ENCODE measurements around the gene S1PR3. TPM values are rescaled to one million over a fixed set of nuclear protein-coding genes. Genes with fewer than 3 reads are reported as not detected.

S1PR3 gene
- total RNA-seq, 1 donor from 2014 or later = 1.0 TPM

DNA sequence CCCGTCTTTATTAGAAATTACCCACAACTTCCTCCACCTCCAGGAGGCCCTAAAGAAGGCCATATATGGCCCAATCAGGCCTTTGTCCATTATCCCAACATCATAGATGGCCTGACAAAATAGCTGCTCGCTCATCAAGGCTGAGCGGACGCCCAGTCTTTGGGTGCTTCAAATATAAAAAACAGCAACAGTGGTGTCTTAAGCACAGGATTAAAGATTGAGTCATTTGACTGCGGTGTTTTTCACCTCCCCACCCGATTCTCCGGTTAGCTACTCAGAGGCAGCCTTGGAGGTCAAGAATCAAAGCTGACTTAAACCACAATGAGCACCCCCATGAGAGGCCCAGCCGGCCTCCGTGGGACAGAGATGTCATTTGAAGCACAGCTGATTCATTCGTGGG is 18.8 kb downstream of the S1PR3 start:
- no peak for DNase-seq

DNA sequence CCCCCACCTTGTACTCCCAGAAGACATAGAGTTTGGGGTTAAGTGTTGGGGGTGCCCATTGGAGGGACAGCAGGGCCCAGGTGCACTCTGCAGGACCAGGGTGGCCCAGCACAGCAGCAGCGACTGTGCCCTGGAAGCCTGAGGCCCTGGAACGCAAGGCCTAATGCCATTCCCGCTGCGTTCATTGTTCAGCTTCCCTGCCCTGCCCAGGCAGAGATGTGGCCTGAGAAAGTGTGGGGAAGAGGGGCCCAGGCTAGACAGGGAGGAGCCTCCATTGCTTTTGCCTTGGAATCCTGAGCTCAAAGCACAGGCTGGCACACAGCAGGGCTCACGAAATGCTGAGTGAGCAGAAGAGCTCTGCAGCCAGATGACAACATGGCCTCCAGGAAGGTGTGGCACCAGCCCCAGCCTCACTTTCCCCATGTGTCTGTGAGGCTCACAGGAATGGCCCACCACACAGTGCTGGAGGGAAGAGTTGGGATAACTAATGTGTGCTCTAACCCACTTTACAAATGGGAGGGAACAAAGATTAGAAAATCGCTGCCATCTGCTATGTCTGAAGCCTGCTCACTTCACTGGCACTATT is 19.4 kb downstream of the S1PR3 start:
- DNase-seq = no peak

- DNase-seq = no peak
Measured at GRCh38 chr9:89011683-89012082, 20.4 kb downstream of the S1PR3 start.

- no peak for DNase-seq
Measured at GRCh38 chr9:89012294-89013042, 21.2 kb downstream of the S1PR3 start.

- no peak for DNase-seq
Measured at GRCh38 chr9:89013660-89014059, 22.4 kb downstream of the S1PR3 start.

- no peak for DNase-seq
Measured at GRCh38 chr9:89014153-89014552, 22.9 kb downstream of the S1PR3 start.

DNA sequence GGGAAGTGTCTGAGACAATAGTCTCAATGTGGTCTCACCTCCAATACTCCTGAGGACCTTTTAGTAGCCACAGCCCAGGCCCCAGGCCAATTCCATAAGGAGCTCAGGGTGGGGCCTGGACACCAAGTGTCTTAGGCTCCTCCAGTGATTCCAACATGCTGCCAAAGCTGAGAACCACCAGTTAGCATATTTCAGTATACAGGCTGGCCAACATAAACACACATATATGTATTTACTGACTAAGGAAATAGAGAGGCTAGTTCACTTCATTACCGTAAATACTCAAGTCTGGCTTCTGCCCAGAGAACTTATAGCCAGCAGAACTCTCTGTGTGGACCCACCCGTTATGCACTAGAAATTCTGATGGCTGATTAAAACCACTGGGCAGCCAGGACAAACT is 24.1 kb downstream of the S1PR3 start:
- DNase-seq = no peak

DNA sequence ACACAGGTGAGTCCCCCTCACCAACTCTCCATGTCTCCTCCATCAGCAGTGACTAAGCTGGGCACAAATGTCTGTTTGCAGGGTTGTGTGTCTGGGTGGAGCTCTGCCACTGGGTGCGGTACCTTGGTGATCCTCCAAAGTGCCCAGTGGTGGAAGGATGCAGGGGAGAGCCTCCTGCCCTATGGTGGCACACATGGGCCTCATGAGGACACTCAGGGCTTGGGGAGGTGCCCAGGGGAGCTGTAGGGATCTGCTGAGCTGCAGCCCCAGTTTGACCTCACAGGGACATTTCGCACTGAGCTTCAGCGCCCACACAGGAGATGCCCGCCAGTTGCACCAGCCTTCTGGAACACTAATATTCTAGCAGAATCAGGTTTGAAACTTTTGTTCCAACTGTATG is 29.5 kb downstream of the S1PR3 start:
- no peak for DNase-seq

- no peak for DNase-seq
Measured at GRCh38 chr9:89021154-89021803, 30.0 kb downstream of the S1PR3 start.

- DNase-seq = no peak
Measured at GRCh38 chr9:89022001-89022759, 30.9 kb downstream of the S1PR3 start.

DNA sequence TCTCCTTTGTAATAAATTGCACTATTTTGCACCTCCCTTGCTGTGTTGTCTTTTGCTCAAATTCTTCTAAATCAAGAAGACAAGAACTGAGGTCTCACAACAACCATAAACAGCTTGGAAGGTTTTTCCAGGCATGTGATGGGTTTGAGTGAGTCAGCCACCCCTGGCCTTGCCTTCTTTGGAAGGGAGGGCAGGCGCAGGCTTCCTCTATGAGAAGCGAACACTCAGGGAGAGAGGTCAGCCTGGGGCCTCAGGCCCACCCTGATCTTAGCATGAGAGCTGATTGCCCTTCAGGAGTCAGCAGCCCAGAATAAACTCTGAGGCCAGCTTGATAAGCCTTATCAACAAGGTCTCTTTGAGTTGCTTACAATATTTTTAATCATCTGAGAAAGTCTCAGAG is 31.6 kb downstream of the S1PR3 start:
- DNase-seq = no peak

DNA sequence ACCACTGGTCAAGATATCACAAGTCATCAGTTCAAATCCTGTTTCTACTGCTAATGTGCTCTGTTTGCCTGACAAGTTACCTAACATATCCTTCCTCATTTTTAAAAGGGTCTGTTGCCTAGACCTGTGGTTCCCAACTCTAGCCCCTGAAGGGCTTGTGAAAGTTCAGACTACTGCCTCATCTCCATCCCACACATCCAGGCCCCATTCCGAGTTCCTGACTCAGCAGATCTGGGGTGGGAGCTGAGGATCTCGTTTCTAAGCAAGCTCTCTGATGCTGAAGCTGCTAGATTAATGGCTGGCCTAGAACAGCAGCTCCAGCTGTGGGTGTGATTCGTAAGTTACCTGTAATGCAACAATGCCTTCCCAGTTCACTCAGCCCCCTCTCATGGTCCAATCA is 32.5 kb downstream of the S1PR3 start:
- DNase-seq = no peak

GRCh38 chr9:89024727-89025126 is 33.5 kb downstream of the S1PR3 start:
- DNase-seq = no peak

- no peak for DNase-seq
Measured at GRCh38 chr9:89025553-89025952, 34.3 kb downstream of the S1PR3 start.

GRCh38 chr9:89026876-89027275 is 35.6 kb downstream of the S1PR3 start:
- no peak for DNase-seq

DNA sequence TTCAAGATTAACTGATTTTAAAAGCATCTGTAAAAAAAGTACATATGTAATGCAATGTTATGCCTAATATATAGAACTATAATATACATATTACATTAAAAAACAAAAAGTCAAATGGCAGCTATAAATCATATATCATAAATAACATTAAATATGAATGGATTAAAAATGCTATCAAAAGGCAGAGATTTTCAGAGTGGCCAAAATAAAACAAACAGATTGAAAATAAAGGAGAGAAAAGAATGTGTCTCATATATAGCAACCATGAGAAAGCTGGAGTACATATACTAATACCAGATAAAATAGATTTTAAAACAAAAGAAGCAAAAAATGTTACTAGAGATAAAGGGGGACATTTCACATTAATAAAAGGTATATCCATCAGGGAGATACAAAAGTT is 38.5 kb downstream of the S1PR3 start:
- DNase-seq = no peak

GRCh38 chr9:89032173-89032572 is 40.9 kb downstream of the S1PR3 start:
- DNase-seq = no peak

DNA sequence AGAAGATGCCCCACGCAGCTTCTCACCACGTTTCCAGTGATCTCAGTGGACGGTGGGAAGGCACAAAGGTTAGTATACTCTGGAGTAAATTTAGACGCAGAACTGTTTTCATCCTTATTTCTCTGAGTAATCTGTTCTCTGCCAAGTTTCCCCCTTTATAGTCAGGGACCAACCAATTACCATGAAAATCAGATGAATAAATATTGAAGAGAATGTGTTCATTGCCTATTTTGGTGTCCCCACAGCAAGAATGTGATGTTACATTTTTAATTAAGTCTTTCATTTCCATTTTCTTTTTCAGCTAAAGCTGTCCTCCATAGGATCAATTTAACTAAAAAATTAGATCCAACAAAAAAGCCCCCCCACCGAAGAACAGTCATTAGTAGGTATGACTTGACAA is 41.4 kb downstream of the S1PR3 start:
- no peak for DNase-seq

DNA sequence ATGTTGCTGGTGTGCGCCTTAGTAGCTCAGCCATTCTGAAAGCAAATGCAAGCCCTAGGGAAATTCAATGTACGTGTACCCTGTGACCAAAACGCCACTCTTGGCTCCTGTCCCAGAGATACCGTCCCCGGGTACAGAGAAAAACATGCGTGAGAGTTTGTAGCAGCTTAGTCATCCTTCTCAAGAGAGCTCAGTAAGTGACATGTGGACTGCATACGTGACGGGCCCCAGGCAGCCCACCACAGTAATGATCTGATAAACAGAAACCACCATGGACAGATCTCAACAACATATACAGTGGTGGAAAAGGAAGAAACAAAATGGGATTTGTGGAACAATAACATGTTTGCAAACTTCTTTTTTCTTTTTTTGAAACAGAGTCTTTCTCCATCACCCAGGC is 45.1 kb downstream of the S1PR3 start:
- DNase-seq = no peak

DNA sequence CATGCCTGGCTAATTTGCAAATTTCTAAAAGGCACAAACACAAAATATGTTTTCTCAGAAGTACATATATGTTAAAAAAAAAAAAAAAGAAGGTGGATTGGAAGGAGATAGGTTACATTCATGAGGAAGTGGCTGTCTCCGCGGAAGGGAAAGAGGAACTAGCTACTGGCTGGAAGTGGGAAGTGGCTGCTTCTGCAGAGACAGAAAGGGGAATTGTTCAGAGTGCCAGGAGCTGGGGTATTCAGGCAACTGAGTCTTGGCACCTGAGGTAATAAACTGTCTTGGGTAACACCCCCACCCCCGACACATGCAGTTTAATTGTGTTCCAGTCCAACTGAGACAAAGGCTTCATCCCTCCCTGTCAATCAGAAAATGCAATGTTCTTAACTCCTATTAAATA is 45.6 kb downstream of the S1PR3 start:
- DNase-seq = no peak

- DNase-seq = no peak
Measured at GRCh38 chr9:89037346-89037745, 46.1 kb downstream of the S1PR3 start.

DNA sequence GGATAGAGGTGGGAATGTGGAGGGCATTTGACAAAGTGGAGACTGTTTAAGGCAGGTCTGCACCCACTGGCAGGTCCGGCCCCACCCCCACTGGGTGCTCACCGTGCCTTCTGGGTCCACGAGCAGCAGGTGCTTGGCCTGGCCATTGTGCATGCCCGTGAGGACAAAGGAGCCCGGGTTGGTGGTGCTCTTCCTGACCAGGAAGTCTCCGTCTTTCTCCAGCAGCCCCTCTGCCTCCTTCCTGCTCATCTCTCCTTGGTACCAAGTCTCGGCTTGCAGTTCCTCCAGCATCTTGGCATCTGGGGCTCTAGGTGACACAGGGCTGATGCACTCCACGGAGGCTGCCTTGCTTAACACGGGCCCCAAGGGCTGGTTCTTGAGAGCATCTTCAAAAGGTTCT is 46.6 kb downstream of the S1PR3 start:
- DNase-seq = no peak

DNA sequence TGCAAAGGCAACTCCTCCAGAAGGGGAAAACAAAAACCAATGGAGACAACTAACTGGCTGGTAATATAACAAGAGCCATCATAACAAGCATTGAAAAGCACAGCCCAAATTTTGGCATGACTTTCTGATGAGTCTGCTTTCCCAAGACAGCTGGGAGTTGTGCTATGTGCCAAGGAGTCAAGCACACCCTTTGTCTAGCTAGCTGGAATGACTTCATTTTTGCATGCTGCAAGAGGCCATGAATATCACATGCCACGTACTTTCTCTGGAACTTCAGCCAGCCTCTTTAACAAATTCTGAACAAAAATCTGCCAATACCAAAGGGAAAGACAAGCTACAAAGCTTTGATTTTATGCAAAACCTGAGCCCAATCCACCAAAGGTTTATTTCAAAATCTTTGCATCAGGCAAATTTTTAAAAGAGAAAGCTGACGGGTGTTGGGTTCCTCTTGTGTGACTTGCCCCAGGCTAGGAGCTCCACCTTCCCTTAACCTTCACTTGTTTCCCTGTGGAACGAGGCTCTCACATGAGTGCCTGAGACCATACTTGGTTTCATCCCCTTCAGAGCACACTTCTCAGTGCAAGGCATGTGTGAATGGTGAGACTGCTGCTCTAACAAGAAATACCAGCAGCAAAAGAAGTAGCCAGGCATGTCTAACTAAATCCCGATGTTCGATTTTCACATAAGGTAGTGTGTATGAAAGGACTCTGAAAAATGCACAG is 47.3 kb downstream of the S1PR3 start:
- DNase-seq = no peak
